Tibial nerve (tissue), 4 donors: ENCODE results near the gene C18orf63. TPM values are rescaled to one million over a fixed set of nuclear protein-coding genes. Genes with fewer than 3 reads are reported as not detected.

Source experiments
- DNase-seq, 2 donors: peaks; one replicate each; pipeline ENCODE4 v3.0.0-alpha.2; 2019; ENCODE audit warnings: low spot score in 2 of 2
- H3K27ac ChIP-seq, 4 donors: fragments of 200-600 bp; sonication (generic) in 3 of 4; one replicate each; pipeline ENCODE4 v1.5.1; 2017 to 2019; ENCODE audit warnings: mild to moderate bottlenecking in 1 of 4
- H3K27me3 ChIP-seq, 2 donors: fragments of 200-600 bp; sonication (generic) in 1 of 2; one replicate each; pipeline versions ENCODE4 v1.5.1 to v1.6.0; 2017 to 2019
- H3K36me3 ChIP-seq, 3 donors: fragments of 200-600 bp; sonication (generic); one replicate each; pipeline ENCODE4 v1.5.1; 2018 to 2019
- H3K4me1 ChIP-seq, 4 donors: fragments of 200-600 bp; sonication (generic) in 3 of 4; one replicate each; pipeline ENCODE4 v1.5.1; 2017 to 2019
- H3K4me3 ChIP-seq, 4 donors: fragments of 200-600 bp; sonication (generic) in 3 of 4; one replicate each; pipeline ENCODE4 v1.5.1; 2017 to 2019; ENCODE audit warnings: mild to moderate bottlenecking in 1 of 4, moderate library complexity in 1 of 4
- H3K9me3 ChIP-seq, 4 donors: fragments of 200-600 bp; sonication (generic) in 3 of 4; one replicate each; pipeline ENCODE4 v1.5.1; 2017 to 2019
- CTCF ChIP-seq, 5 experiments: fragments of 200-600 bp in 3 of 5; fragments of 450-650 bp in 2 of 5; sonication (generic) in 3 of 5; IDR thresholded peaks; one replicate each; pipeline ENCODE4 v1.5.1; 2016 to 2019; ENCODE audit warnings: antibody characterized with exemption in 5 of 5, mild to moderate bottlenecking in 3 of 5, moderate library complexity in 2 of 5
- EP300 ChIP-seq, 2 donors: sonication (generic); formaldehyde crosslinking; IDR thresholded peaks; one replicate each; pipeline ENCODE4 v1.6.1; 2017; ENCODE audit warnings: antibody characterized with exemption in 2 of 2, mild to moderate bottlenecking in 1 of 2
- POLR2A ChIP-seq, 2 donors: fragments of 450-650 bp; IDR thresholded peaks; one replicate each; pipeline ENCODE4 v1.6.1; 2017; ENCODE audit warnings: antibody characterized with exemption in 2 of 2, mild to moderate bottlenecking in 2 of 2, moderate library complexity in 2 of 2
- WGBS, 2 donors: methylation state at CpG; one replicate each; pipeline ENCODE4 v1.1.5; 2018; 5-methylcytosine and 5-hydroxymethylcytosine counted together
- total RNA-seq, 4 donors: library from RNA; depleted of rRNA; stranded (reverse); fragments of >200 nt; gene quantifications; one replicate each; pipeline ENCODE4 v1.1.0, GENCODE V29; 2016

Gene C18orf63
- total RNA-seq, 4 donors from 2014 or later = not detected

- Histone ChIP-seq H3K4me3 (no peak overlapping the region), H3K27ac (no peak overlapping the region), H3K27me3 (no peaks in the 10 kb centered on the region), H3K36me3 (peaks cover 0 to 16% (median 0%) of the 10 kb centered on the region in 3 donors), H3K9me3 (no peaks in the 10 kb centered on the region), H3K4me1 (peaks cover 0 to 68% (median under 1%) of the 10 kb centered on the region in 4 donors)
- 73 to 84% methylated on average over 3 of the region's 3 CpGs for WGBS, 2 donors
- TF ChIP-seq EP300 (IDR thresholded peaks at IDR 0.05) (no peak), CTCF (IDR thresholded peaks at IDR 0.05) (no peak), POLR2A (IDR thresholded peaks at IDR 0.05) (no peak)
- no peak for DNase-seq
Measured at GRCh38 chr18:74273394-74273793, 42.2 kb upstream of the C18orf63 start.

DNA sequence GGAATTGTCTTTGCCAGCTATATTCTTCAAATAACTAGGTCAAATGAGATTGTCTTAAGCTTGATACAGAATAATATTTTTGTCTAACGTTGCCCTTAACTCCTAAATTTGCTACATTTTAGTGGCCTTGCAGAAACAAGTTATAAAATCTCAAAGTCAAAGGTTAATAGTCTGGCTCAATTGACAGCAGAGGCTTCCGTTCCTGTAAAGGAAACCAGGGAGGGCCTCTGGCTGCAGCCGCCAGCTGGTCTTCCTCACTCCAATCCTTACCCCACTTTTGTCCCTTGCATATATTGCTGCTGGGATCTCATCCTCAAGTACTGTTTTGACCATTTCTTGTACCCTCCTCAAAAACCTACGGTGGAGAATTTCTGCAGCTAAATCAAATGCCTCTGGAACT, 40.9 kb upstream of the C18orf63 start:
- no peak for DNase-seq
- TF ChIP-seq CTCF (IDR thresholded peaks at IDR 0.05) (no peak), EP300 (IDR thresholded peaks at IDR 0.05) (no peak), POLR2A (IDR thresholded peaks at IDR 0.05) (no peak)
- WGBS, 2 donors = 62 to 67% methylated on average over 4 of the region's 4 CpGs
- Histone ChIP-seq H3K9me3 (no peaks in the 10 kb centered on the region), H3K4me1 (peaks cover 0 to 62% (median 2%) of the 10 kb centered on the region in 4 donors), H3K4me3 (no peak overlapping the region), H3K36me3 (peaks cover 0 to 13% (median 0%) of the 10 kb centered on the region in 3 donors), H3K27ac (no peak overlapping the region), H3K27me3 (no peaks in the 10 kb centered on the region)

- H3K4me3 ChIP-seq = no peak overlapping the region
- DNase-seq = no peak
- no peaks in the 10 kb centered on the region for H3K9me3 ChIP-seq
- WGBS, 2 donors = 88 to 90% methylated on average over 11 of the region's 11 CpGs
- H3K27me3 ChIP-seq = no peaks in the 10 kb centered on the region
- H3K36me3 ChIP-seq = peaks cover 0 to 16% (median 0%) of the 10 kb centered on the region in 3 donors
- H3K27ac ChIP-seq = no peak overlapping the region
- peaks cover 0 to 58% (median 2%) of the 10 kb centered on the region in 4 donors for H3K4me1 ChIP-seq
- TF ChIP-seq POLR2A (IDR thresholded peaks at IDR 0.05) = no peak
- TF ChIP-seq EP300 (IDR thresholded peaks at IDR 0.05) = no peak
- no peak for TF ChIP-seq CTCF (IDR thresholded peaks at IDR 0.05)
Measured at GRCh38 chr18:74275736-74276135, 39.9 kb upstream of the C18orf63 start.

DNA sequence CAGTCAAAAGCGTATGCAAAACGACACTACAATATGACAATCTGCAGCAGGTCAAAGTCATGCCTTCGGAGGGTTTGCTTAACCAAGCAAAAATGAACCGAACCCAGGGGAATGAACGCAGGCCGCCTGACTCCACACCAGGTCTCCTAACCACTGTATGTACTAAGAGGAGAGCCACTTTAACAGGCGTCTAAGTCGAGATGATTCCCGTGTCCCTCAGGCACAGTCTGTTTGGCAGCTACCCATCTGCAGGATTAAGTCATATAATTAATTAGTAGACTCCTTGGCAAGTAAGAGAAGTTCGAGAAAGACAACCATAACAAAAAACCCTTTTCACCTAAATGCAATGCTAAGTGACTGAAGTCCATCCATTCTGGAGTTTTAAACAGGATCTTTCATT, 39.0 kb upstream of the C18orf63 start:
- DNase-seq = no peak
- Histone ChIP-seq H3K9me3 (no peaks in the 10 kb centered on the region), H3K27ac (no peak overlapping the region), H3K4me1 (peaks cover 0 to 61% (median 6%) of the 10 kb centered on the region in 4 donors), H3K36me3 (peaks cover 0 to 16% (median 0%) of the 10 kb centered on the region in 3 donors), H3K4me3 (no peak overlapping the region), H3K27me3 (no peaks in the 10 kb centered on the region)
- TF ChIP-seq CTCF (IDR thresholded peaks at IDR 0.05) (no peak), POLR2A (IDR thresholded peaks at IDR 0.05) (no peak), EP300 (IDR thresholded peaks at IDR 0.05) (no peak)
- WGBS, 2 donors = 78 to 93% methylated on average over 10 of the region's 10 CpGs

- no peaks in the 10 kb centered on the region for H3K9me3 ChIP-seq
- TF ChIP-seq POLR2A (IDR thresholded peaks at IDR 0.05) (no peak), EP300 (IDR thresholded peaks at IDR 0.05) (no peak), CTCF (IDR thresholded peaks at IDR 0.05) (no peak)
- 88 to 95% methylated on average over 2 of the region's 2 CpGs for WGBS, 2 donors
- peaks cover 0 to 61% (median 11%) of the 10 kb centered on the region in 4 donors for H3K4me1 ChIP-seq
- H3K27me3 ChIP-seq = no peaks in the 10 kb centered on the region
- peaks cover 0 to 16% (median 0%) of the 10 kb centered on the region in 3 donors for H3K36me3 ChIP-seq
- no peak for DNase-seq
- no peak overlapping the region for H3K4me3 ChIP-seq
- H3K27ac ChIP-seq = no peak overlapping the region
Measured at GRCh38 chr18:74277296-74277695, 38.3 kb upstream of the C18orf63 start.
